GM19463 (cell line): ENCODE results near the gene LIME1.
"Not testable (repeated sequence)": the region's sequence is repeated elsewhere in the genome, so short reads cannot be mapped to it uniquely, and the experiment has no call there.

Experiments
- ATAC-seq: cut with Tn5 transposase; IDR thresholded peaks from one replicate; pipeline ENCODE4 v1.9.1; 2021; ENCODE audit warnings: mild to moderate bottlenecking, moderate library complexity; ENCODE audit not compliant: unreplicated experiment

Gene LIME1

DNA sequence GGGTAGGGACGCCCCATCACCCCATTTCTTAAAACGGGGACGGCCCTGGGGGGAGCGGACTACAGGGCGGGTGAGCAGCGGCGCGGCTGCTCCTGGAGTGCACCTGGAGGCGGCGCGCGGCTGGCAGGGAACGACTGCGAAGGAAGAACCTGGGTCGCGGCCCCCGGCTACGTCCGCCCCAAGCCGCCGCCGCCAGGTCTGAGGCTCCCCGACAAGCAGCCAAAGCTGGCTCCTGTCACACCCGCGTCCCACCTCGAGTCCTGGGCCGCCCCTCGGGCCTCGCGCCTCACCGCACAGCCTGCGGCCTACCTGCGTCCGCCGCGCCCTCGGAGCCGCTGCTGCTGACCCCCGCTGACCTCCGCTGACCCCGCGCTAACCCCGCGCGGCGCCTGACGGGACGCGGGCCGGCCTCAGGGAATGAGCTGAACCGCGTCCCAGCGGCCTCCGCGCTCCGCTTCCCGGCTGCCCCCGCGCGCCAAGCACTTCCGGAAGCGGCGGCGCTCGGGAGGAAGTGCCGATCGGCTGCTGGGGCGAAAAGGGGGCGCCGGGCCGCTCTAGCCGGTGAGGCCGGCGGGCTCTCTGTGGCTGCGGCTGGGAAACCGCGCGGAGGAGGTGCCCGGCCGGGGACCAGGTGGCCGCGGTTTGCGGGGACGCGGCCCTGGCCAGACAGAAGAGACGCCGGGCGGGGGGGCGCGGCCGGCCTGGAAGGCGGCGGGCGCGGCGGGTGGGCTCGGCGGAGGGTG is 28.7 kb upstream of the LIME1 start, which contains the start of the genes ARFRP1 and ZGPAT:
Gene ARFRP1, minus strand, starts transcription at position 419 of the 743 bp plus-strand sequence. CDS start 885 bp downstream, outside the sequence.
Gene ZGPAT, plus strand, starts transcription at position 482 of the 743 bp plus-strand sequence. CDS start 542 bp downstream, outside the sequence.
- peak; percentile 77 for ATAC-seq

DNA sequence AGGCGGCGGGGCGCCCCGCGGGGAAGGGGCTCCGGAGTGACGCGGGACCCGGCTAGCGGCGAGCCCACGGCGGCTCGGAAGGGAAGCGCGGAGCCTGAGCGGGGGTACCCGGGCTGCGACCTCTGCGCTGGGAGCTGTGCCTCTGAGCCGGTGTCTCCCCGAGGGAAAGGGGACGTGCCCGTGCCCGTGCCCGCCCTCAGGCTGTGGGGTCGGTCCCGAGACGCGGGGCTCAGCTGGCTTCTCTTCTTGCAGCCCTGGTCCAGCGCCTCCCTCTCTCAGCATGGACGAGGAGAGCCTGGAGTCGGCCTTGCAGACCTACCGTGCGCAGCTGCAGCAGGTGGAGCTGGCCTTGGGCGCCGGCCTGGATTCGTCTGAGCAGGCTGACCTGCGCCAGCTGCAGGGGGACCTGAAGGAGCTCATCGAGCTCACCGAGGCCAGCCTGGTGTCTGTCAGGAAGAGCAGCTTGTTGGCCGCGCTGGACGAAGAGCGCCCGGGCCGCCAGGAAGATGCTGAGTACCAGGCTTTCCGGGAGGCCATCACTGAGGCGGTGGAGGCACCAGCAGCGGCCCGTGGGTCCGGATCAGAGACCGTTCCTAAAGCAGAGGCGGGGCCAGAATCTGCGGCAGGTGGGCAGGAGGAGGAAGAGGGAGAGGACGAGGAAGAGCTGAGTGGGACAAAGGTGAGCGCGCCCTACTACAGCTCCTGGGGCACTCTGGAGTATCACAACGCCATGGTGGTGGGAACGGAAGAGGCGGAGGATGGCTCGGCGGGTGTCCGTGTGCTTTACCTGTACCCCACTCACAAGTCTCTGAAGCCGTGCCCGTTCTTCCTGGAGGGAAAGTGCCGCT is 27.9 kb upstream of the LIME1 start:
- no peak for ATAC-seq

DNA sequence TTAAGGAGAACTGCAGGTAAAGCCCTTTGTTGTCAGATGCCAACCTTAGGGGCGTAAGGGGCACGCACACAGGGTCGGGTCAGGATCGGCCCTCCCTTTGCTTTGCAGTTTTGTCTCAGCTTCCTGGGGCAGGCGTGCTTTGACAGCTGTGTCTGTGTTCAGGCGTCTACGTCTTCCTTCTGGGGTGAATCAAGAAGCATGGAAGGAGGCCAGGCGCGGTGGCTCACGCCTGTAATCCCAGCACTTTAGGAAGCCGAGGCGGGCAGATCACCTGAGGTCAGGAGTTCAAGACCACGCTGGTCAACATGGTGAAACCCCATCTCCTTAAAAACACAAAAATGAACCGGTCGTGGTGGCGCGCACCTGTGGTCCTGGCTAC is 27.3 kb upstream of the LIME1 start:
- ATAC-seq, result no peak

DNA sequence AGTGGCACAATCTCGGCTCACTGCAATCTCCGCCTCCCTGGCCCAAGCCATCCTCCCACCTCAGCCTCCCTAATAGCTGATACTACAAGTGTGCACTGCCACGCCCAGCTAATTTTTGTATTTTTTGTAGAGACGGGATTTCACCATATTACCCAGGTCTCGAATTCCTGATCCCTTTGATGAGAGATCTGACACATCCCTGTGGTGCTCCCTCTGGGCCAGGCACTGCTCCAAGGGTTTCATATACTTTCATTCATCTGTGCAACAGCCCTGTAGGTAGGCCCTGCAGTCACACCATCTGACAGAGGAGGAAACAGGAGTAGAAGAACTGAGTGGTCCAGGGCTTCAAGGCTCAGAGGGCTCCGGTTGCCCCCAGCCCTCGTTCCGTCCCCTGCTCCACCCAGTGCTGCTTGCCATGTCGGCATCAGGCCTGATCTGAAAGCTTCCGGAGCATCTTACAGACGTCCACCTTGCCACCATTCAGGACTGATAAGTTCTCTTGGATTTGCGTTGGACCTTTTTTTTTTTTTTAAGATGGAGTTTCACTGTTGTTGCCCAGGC is 25.3 kb upstream of the LIME1 start:
- no peak for ATAC-seq

DNA sequence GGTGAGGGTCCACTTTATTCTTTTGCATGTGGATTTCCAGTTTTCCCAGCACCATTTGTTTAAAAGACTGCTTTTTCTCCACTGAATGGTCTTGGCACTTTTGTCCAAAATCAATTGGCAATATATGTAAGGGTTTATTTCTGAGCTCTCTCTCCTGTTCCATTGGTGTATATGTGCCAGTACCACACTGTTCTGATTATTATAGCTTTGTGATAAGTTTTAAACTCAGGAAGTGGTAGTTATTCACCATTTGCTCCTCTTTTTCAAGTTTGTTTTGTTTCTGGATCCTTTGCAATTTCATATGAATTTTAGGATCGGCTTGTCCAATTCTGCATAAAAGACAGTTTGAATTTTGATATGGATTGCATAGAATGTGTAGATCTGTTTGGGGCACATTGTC is 24.3 kb upstream of the LIME1 start:
- no peak for ATAC-seq

DNA sequence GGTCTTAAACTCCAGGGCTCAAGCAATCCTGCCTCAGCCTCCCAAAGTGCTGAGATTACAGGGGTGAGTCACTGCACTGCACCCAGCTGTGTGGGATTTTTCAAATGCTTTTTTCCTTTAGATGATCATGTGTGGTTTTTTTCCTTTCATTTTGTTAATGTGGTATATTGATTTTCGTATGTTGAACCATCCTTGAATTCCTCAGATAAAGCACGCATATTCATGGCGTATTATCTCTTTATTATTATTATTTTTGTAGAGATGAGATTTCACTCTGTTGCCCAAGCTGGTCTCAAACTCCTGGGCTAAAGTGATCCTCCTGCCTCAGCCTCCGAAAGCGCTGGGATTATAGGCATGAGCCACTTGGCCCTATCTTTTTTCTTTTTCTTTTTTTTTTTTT is 21.6 kb upstream of the LIME1 start:
- no peak for ATAC-seq

DNA sequence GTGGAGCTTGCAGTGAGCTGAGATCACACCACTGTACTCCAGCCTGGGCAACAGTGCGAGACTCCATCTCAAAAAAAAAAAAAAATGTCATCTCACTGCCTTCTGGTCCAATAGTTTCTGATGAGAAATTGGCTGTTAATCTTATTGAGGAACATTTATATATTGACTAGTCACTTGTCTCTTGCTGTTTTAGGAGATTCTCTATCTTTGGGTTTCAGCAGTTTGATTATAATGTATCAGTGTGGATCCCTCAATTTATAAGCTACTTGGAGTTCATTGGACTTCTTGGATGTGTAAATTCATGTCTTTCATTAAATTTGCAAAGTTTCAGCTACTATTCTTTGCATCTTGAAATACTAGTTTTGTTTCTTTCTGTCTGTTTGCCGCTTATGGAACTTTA is 17.5 kb upstream of the LIME1 start:
- no peak for ATAC-seq

DNA sequence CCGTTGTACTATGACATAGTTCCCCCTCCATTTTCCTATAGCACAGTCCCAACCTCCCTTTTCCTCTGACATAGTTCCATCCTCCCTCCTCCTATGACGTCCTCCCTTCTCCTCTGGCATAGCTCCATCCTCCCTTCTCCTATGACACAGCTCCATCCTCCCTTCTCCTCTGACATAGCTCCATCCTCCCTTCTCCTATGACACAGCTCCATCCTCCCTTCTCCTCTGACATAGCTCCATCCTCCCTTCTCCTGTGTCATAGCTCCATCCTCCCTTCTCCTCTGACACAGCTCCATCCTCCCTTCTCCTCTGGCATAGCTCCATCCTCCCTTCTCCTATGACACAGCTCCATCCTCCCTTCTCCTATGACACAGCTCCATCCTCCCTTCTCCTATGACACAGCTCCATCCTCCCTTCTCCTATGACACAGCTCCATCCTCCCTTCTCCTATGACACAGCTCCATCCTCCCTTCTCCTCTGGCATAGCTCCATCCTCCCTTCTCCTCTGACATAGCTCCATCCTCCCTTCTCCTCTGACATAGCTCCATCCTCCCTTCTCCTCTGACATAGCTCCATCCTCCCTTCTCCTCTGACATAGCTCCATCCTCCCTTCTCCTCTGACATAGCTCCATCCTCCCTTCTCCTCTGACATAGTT is 13.4 kb upstream of the LIME1 start:
- ATAC-seq, result not testable (repeated sequence)

DNA sequence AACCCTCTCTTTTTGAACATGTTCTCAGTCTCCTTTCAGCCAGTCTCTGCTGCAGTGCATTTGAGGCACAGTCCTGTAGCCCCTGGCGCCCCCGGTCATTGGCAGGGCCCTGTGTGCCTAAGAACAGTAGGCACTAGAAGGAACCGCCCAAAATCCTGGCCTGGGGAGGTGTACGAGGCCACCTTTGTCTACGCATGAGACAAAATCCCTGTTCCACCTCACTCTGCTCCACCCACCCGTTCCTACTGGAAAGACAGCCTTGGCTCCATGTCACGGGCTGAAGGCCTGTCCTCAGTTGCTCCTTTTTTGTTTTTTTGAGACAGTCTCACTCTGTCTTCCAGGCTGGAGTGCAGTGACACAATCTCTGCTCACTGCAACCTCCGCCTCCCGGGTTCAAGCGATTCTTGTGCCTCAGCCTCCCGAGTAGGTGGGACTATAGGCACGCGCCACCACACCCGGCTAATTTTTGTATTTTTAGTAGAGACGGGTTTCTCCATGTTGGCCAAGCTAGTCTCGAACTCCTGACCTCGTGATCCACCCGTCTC is 6.2 kb upstream of the LIME1 start:
- not testable (repeated sequence) for ATAC-seq

DNA sequence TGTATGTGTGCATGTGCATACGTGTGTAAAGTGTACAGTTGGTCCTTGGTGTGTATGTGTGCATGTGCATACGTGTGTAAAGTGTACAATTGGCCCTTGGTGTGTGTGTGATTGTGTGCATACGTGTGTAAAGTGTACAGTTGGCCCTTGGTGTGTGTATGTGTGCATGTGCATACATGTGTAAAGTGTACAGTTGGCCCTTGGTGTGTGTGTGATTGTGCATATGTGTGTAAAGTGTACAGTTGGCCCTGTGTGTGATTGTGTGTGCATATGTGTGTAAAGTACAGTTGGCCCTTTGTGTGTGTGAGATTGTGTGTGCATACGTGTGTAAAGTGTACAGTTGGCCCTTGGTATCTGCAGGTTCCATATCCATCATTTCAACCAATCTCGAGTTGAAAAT is 5.1 kb upstream of the LIME1 start:
- ATAC-seq, result no peak

DNA sequence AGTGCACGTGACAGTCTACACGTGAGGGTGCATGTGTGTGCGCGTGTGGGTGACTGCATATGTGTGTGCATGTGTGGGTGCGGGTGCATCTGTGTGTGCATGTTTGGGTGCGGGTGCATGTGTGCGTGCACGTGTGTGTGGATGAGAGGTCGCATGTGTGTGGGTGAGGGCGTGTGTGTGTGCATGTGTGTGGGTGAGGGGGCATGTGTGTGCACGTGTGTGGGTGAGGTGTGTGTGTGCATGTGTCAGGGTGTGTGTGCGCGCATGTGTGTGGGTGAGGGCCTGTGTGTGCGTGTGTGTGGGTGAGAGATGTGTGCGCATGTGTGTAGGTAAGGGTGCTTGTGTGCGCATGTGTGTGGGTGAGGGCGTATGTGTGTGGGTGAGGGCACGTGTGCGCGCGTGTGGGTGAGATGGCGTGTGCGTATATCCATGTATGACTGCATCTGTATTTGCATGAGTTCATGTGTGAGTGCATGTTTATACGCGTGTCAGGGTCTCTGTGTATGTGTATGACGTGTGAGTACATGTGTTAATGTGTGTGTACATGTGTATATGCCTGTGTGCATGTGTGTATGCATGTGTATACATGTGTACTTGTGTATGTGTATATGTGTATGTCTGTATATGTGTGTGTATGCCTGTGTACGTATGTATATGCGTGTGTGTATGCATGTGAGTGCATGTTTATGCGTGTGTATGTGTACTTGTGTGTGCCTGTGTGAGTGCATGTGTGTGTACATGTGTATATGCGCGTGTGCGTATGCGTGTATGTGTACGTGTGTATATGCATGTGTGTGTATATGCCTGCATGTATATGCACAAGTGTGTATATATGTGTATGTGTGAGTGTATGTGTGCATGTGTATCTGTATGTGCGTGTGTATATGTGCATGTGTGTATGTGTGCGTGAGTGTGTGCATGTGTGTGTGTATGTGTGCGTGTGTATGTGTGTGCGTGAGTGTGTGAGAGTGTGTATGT is 4.1 kb upstream of the LIME1 start:
- ATAC-seq, result no peak

DNA sequence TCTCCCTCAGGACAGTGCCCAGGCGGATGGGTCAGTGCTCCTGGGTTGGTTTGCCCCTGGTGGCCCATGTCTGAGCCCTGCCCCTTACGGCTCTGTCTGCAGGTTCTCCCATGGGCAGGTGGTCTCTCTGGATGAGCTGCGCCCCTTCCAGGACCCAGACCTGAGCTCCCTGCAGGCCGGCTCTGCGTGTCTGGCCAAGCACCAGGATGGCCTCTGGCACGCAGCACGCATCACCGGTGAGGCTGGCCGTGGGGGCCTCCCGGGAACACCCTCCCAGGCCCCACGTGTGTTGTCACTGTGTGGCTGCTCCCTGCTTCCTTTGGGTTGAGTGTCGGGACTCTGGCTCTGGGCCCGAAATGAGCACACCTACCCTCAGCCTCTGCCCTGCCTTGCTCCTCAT is 3.3 kb upstream of the LIME1 start:
- ATAC-seq, result no peak

DNA sequence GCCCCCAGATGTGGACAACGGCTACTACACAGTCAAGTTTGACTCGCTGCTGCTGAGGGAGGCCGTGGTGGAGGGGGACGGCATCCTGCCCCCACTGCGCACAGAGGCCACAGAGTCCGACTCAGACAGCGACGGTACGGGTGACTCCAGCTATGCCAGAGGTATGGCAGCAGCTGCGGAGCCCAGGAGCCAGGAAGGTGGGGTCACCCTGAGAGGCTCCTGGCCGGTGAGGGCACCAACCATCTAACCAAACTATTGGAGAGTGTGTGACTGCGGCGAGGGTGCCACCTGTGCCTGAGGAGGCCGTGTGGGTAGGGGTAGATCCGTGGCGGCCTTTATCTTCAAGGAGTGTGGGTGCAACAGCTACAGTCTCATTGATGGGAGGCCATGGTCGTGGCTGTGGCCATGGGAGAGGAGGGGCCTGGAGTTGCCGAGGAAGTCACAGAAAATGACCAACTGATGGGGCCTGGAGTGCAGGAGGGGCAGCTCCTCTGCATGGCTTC is 2.8 kb upstream of the LIME1 start:
- ATAC-seq, result no peak

DNA sequence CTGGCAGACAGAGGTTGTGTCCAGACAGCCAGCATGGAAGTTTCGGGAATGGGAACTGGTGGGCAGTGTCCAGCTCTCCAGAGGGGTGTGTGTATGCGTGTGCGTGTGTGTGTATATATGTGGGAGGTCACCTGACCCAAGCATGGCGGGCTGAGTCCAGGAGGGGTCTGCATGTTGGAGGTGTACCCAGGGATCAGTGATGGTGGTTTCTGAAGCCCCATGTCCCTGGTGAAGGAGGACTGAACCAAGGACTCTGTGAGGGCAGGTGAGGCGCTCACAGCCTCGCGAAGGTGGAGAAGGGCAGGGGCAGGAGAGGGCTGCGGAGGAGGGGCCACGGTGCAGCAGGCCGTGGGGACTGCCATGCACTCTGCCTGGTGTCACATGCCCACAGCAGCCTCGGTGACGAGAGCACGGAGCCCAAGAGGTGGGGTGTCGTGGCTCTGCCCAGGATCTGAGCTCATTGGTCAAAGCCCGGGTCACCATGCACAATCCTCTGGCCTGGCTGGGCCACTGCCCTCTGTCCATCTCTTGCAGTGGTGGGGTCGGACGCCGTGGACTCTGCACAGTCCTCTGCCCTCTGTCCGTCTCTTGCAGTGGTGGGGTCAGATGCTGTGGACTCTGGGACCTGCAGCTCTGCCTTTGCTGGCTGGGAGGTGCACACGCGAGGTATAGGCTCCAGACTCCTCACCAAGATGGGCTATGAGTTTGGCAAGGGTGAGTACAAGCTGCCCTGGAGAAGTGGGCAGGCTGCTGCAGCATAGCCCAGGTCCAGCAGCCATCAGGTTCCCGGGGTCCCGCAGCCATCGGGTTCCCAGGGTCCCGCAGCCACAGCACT is 2.1 kb upstream of the LIME1 start:
- no peak for ATAC-seq

DNA sequence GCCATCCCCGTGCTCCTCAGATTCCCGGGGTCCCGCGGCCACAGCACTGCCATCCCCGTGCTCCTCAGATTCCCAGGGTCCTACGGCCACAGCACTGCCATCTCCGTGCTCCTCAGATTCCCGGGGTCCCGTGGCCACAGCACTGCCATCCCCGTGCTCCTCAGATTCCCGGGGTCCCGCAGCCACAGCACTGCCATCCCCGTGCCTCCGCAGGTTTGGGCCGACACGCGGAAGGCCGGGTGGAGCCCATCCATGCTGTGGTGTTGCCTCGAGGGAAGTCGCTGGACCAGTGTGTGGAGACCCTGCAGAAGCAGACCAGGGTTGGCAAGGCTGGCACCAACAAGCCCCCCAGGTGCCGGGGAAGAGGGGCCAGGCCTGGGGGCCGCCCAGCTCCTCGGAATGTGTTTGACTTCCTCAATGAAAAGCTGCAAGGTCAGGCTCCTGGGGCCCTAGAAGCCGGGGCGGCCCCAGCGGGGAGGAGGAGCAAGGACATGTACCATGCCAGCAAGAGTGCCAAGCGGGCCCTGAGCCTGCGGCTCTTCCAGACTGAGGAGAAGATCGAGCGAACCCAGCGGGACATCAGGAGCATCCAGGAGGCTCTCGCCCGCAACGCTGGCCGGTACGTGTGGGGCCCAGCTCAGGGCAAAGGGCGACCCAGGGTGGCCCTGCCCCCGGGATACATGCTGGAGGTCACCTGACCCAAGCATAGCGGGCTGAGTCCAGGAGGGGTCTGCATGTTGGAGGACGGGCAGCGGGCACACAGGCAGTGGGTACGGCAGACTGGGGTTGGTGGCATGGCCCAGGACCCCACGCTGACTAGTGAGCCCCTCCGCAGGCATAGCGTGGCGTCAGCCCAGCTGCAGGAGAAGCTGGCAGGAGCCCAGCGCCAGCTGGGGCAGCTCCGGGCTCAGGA is 1.3 kb upstream of the LIME1 start:
- no peak for ATAC-seq

DNA sequence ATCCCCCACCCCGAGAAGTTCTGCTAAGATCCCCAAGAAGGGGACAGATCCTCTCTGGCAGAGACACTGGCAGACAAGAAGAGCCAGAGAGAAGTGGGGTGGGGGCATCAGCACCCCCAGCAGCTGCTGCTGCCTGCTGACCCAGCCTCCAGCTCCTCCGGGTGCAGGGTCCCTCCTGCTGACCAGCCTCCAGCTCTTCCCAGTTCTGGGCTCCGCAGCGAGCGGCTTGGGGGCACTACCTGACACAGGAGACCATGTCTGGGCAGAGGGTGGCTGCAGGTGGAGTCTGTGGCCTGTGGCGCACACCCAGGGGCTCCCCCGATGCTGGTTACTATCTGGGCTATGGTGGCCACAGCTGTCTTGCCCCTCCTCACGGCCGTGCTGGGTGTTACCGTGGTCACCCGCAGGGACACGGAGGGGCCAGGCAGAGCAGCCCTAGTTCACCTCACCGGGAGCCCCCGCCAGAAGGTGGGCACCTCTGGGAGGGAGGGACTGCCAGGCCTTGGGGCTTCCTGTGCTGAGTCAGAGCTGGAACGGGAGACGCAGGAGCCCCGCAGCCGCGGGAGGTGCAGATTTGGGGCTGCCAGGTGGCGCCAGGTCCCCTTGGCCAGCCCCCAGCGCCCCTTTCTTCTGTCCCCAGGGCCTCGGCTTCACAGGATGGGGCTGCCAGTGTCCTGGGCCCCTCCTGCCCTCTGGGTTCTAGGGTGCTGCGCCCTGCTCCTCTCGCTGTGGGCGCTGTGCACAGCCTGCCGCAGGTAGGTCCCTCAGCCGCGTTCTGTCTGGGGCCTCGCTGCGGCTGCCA is 630 bp downstream of the LIME1 start:
- no peak for ATAC-seq

DNA sequence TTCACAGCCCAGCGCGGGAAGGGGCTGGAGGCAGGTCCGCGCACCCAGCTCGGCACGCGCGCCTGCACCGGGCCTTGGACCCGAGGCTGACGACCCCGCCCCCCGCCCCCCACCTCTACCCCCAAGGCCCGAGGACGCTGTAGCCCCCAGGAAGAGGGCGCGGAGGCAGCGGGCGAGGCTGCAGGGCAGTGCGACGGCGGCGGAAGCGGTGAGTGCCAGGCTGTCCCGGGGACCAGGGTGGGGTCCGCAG is 1.2 kb downstream of the LIME1 start:
- no peak for ATAC-seq
